ENCODE data around the gene PLCE1.

Gene PLCE1

DNA sequence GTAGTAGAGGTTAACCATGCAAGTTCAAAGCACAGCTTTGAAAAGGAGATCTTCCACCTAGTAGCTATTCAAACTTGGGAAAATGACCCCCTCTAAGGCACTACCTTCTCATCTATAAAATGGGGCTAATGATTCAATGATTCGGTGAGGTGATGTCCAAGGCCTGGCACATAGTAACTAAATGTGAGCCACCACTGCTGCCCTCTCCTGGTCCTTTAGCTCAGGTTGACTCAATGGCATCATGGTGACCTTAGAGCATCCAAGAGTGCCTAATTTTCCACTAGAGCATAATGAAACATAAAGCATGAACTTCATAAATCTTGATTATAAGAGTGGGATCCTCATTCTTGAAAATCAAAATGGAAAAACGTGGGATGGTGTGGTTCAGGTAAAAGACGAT, 16.3 kb upstream of the PLCE1 start:
- no peak for ATAC-seq
- no peak overlapping the region for H3K4me3 Mint-ChIP-seq
- H3K9me3 Mint-ChIP-seq: no peaks in the 10 kb centered on the region
- no peaks in the 10 kb centered on the region for H3K4me1 Mint-ChIP-seq
- no peak for DNase-seq (ENCODE audit: low spot score in 2 of 2)
- no peak overlapping the region for H3K27ac Mint-ChIP-seq
- H3K36me3 Mint-ChIP-seq: no peaks in the 10 kb centered on the region

DNA sequence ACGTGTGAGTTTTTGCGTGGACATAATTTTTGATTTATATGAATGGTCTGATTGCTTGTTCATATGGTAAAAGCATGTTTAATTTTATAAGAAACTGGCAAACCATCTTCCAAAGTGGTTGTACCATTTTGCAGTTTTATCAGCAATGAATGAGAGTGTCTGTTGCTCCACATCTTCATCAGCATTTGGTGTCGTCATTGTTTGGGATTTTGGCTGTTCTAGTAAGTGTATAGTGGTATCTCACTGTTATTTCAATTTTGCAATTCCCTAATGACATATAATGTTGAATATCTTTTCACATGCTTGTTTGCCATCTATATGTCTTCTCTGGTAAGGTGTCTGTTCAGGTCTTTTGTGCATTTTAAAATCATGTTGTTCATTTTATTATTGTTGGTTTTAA, 13.2 kb upstream of the PLCE1 start:
- DNase-seq (ENCODE audit: low spot score in 2 of 2) (no peak), ATAC-seq (no peak)
- no peaks in the 10 kb centered on the region for H3K9me3 Mint-ChIP-seq

DNA sequence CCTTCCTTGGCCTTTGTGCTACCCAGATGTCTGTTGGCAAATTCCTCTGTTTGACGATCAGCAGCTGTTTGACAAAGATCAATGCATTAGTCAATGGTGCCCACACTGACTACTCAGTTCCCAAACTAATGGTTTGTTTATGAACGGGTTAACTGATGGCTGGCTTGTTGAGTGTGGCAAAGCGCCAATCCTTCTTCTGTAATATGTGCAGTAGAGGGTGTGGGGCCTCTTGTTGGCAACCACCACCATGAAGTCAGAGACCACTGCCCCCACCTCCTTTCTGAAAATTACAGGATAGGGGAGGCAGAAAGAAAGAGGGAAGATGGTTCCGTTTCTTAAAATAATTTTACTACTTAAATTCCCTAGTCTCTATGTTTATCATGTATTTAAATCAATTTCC, 2.6 kb upstream of the PLCE1 start:
- H3K27ac Mint-ChIP-seq: no peak overlapping the region
- no peaks in the 10 kb centered on the region for H3K4me1 Mint-ChIP-seq
- H3K36me3 Mint-ChIP-seq: no peaks in the 10 kb centered on the region
- H3K9me3 Mint-ChIP-seq: no peaks in the 10 kb centered on the region
- no peak overlapping the region for H3K4me3 Mint-ChIP-seq
- ATAC-seq (no peak), DNase-seq (ENCODE audit: low spot score in 2 of 2) (no peak)

More for the DNA sequence above, 13.2 kb upstream of the PLCE1 start:
- Mint-ChIP-seq H3K4me3 (no peak overlapping the region), H3K36me3 (no peaks in the 10 kb centered on the region), H3K27ac (no peak overlapping the region), H3K4me1 (no peaks in the 10 kb centered on the region)

DNA sequence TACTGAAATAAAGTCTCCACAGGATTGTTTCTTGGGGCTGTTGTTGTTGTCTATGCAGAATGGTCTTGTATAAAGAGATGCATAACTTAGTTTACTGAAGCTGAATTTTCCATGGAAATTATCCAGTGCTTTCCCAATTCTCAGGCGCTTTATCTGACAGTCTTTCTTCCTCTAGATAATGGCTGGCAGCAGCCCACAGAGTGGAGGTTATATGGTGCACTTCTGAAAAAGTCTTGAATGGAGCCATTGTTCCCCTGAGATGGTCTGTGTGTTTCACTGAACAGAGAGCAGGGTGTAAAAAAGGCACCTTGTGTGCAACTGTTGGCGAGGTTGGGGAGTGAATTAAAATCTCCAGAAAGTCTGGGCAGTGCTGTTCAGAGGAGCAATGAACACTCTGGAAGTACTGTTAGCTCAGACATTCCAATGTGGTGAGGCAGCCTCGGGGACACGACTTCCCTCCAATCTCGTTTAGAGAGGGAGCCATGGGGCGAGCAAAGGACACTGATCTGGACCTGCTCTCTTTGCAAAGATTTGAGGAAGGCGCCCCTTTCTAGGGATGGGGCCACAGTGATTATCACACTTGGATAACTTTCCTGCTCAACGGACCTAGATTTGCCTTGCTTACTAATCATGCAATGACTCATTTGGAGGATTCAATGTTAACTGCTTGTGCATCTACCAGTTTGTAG, 2.0 kb upstream of the PLCE1 start:
- no peak for DNase-seq (ENCODE audit: low spot score in 2 of 2)
- H3K27ac Mint-ChIP-seq: no peak overlapping the region
- no peak overlapping the region for H3K4me3 Mint-ChIP-seq
- no peaks in the 10 kb centered on the region for H3K36me3 Mint-ChIP-seq
- H3K9me3 Mint-ChIP-seq: no peaks in the 10 kb centered on the region
- no peak for ATAC-seq
- no peaks in the 10 kb centered on the region for H3K4me1 Mint-ChIP-seq

DNA sequence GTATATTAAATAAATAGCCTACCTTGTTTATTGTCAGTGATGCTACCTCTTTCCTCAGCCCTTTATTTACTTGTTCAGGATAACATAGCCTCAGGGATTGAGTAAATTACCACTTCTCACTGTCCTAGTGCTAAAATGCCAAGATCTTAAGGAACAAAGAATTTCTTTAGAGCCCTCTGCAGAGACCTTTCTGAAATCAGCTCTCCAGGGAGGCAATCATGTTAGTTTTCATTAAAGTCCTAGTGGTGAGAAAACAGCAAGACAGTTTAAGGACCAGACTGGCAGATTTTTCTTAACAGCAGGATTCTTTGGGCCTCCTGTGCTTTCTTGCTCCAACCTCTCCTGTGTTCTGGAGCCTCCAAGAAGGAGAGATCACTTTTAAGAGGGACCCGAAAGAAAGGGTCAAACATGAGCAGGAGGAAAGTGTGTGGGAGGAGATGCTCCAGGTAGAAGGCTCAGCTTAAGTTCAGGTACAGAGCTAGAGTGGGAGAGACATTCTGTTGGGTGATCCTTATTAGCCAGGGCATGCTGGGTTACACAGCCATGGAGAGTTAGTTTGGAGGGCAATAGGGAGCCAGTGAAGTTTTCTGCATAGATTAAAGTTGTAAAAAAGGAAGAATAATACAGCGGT, 1.2 kb upstream of the PLCE1 start:
- Mint-ChIP-seq H3K36me3 (no peaks in the 10 kb centered on the region), H3K4me3 (no peak overlapping the region), H3K9me3 (no peaks in the 10 kb centered on the region), H3K4me1 (no peaks in the 10 kb centered on the region), H3K27ac (no peak overlapping the region)
- DNase-seq (ENCODE audit: low spot score in 2 of 2): no peak
- no peak for ATAC-seq

DNA sequence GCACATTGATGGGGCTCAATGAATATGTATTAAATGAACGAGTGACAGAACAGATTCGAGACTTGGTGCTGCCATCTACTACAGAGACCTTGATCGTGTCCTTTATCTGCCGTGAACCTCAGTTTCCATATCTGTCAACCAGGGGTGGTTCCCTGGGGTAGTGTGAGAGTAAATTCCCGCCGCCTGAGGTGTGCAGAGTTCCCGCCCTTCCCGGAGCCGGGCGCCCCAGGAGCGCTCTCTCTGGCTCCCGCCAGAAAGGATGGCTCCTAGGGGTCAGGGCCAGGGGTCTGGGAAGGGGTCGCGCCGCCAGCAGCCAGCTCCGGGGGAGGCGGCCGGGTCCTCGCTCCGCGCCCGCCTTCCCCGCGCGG, 333 bp upstream of the PLCE1 start:
- H3K4me3 Mint-ChIP-seq: no peak overlapping the region
- H3K4me1 Mint-ChIP-seq: no peaks in the 10 kb centered on the region
- no peak overlapping the region for H3K27ac Mint-ChIP-seq
- no peak for ATAC-seq
- DNase-seq (ENCODE audit: low spot score in 2 of 2): no peak
- no peaks in the 10 kb centered on the region for H3K36me3 Mint-ChIP-seq
- H3K9me3 Mint-ChIP-seq: no peaks in the 10 kb centered on the region

DNA sequence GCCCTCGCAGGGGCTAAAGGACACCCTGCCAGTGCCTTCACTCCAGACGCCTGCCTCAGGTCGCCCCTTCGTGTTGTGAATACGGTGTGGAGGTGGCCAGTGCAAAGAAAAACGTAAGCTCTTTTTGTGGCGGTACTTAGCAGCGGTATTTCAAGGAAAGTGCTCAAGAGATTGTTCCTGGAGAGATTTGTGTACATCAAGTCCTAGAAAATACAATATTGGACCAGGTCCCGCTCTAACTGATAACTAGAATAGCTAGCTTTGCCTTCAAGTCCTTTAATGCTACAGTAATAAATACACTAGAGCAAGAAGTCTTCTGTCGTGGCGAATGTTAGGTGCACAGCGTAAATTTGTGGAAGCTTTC, 689 bp downstream of the PLCE1 start:
- Mint-ChIP-seq H3K36me3 (no peaks in the 10 kb centered on the region), H3K4me3 (no peak overlapping the region), H3K9me3 (no peaks in the 10 kb centered on the region), H3K27ac (no peak overlapping the region), H3K4me1 (no peaks in the 10 kb centered on the region)
- ATAC-seq (no peak), DNase-seq (ENCODE audit: low spot score in 2 of 2) (no peak)

DNA sequence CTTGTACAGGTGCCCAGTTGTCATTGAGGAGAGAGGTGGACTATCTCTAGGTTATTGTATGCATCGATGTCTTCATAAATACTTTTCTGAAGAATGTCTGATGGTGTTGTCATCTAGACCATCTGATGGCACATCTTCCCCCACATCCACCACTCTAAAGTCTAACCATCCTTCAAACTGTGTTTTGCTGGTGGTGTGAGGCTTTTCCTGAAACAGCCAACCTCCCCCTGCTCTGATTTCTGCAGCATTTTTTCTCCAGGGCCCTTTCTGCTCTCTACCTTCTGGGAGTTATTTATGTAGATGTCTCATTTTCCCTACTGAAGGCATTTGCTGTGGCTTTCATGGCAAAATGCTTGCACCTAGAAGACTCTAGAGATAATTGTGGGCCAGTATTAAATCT, 1.5 kb downstream of the PLCE1 start:
- H3K36me3 Mint-ChIP-seq: no peaks in the 10 kb centered on the region
- ATAC-seq (no peak), DNase-seq (ENCODE audit: low spot score in 2 of 2) (no peak)
- no peak overlapping the region for H3K4me3 Mint-ChIP-seq
- H3K4me1 Mint-ChIP-seq: no peaks in the 10 kb centered on the region
- no peaks in the 10 kb centered on the region for H3K9me3 Mint-ChIP-seq
- no peak overlapping the region for H3K27ac Mint-ChIP-seq

DNA sequence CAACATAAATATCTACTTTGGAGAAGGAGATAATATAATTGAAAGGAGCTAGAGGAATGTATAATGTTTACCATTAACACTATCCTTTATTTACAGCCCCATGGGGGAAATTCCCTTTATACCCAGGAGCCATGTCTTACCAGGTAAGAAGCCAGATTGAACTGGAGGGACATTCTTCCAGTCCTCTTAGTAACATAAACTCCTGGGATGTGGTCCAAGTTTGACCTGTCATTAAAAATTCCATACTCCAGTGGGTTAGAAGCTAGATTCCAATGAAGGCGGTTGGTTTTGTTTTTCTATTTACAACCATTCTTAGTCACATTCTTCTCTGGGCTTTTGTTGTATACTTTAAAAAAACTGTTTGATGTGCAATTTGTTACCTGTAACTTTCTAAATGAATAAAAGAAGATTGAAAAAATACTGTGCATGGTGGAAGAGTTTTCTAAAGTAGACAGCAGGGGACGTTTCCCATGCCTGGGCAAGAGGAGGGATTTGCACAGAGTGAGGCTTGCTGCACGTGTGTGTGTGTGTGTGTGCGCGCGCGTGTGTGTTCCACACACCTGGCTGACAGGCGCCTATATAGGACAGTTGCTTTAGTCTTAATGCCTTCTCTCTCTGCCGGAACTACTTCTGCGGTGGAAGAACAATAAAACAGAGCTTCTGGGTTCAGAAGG, 2.0 kb downstream of the PLCE1 start:
- no peak for ATAC-seq
- Mint-ChIP-seq H3K36me3 (no peaks in the 10 kb centered on the region), H3K27ac (no peak overlapping the region), H3K4me3 (no peak overlapping the region), H3K4me1 (no peaks in the 10 kb centered on the region), H3K9me3 (no peaks in the 10 kb centered on the region)
- no peak for DNase-seq (ENCODE audit: low spot score in 2 of 2)

DNA sequence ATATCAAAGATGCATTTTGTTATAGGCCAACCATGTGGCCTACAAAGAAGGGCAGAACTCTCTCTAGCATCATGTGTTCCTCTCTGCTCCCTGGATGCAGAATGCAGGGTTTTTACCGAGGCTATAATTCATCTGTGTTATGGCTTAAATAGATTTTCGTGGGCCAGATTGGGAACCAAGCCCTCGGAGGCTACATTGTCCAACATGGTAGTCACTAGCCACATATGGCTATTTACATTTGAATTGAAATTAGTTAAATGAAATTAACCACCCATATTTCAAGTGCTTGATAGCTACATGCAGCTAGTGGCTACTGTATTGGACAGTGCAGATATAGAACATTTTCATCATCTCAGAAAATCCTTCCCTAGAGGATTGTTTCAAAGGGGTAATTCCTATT, 2.8 kb downstream of the PLCE1 start:
- H3K36me3 Mint-ChIP-seq: no peaks in the 10 kb centered on the region
- DNase-seq (ENCODE audit: low spot score in 2 of 2): no peak
- H3K4me3 Mint-ChIP-seq: no peak overlapping the region
- no peak for ATAC-seq
- no peaks in the 10 kb centered on the region for H3K9me3 Mint-ChIP-seq
- H3K4me1 Mint-ChIP-seq: no peaks in the 10 kb centered on the region
- no peak overlapping the region for H3K27ac Mint-ChIP-seq

DNA sequence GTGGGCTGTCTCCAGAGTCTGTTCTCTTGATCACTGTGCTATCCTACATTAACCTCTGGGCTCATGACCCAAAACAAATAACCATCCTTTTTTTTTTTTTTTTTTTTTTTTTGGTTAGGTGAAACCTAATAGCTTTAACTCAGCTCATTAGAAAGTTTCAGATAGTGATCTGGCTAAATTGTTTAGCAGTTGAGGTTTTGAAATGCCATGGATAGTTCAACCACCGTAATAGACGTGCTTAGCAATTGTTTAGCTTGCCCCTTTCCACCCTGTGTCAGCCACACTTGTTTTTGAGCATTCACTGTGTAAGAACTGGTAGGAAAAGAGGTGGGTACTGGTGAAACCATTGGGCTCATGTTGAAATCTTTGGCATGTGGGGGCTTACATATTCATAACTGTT, 3.8 kb downstream of the PLCE1 start:
- Mint-ChIP-seq H3K27ac (no peak overlapping the region), H3K36me3 (no peaks in the 10 kb centered on the region), H3K9me3 (no peaks in the 10 kb centered on the region), H3K4me1 (no peaks in the 10 kb centered on the region), H3K4me3 (no peak overlapping the region)
- no peak for ATAC-seq
- DNase-seq (ENCODE audit: low spot score in 2 of 2): no peak

DNA sequence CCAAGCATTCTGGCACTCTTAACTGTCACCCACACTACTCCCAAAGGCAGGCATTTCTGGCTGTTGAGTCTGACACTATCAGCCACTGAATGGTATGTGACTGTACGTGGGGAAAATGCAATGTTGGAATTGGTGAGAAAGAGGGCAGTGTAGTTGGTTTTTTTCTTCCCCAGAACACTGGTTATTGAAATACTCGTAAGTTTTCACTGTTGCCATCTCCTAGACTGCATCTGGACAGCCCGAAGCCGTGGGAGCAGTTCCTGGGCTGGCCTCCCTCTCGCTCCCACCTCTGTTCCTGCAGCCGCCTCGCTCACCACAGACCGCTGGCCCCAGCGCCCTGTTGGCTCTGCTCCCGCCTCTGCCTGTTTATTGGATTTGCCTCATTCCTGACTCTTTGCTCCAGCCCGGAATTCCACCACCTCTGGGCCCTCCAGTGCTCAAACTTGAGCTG, 5.7 kb downstream of the PLCE1 start:
- no peak for ATAC-seq
- no peak overlapping the region for H3K4me3 Mint-ChIP-seq
- no peak for DNase-seq (ENCODE audit: low spot score in 2 of 2)
- no peaks in the 10 kb centered on the region for H3K36me3 Mint-ChIP-seq
- H3K4me1 Mint-ChIP-seq: no peaks in the 10 kb centered on the region
- no peaks in the 10 kb centered on the region for H3K9me3 Mint-ChIP-seq
- no peak overlapping the region for H3K27ac Mint-ChIP-seq

DNA sequence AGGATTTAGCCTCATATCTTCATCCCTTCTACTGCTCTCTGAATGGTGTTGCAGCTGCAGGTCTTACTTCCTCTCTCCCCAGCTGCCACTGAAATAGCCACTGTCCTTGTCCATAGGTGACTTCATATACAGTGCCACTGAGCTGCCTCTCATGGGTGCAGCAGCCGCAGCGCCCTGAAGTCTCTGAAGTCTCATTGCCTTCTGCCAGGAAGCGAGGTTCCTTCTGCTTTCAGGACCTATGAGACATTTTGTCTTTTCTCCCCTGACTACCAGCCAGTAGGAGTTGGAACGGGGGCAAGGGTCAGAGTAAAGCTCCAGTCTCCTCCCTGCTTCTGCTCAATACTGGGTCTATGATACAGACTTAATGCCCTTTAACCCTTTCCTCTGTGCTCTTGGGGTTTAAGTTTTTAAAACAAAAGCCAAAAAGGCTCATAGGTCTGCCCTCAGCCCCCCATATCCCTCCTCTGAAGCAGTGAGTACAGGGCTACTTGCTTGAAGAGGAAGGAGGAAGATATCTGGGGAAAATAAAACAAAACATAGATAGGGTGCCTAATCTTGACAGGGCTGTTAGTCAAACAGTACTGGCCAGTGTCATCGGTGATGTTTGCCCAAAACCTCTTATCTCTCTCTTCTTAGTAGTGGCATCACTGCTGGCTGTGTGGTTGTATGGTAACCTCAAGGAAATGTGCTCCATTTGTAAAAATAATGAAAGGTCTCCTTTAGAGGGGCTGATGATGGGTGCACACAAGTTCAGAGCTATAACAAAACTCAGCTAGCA, 7.1 kb downstream of the PLCE1 start:
- ATAC-seq (no peak), DNase-seq (ENCODE audit: low spot score in 2 of 2) (no peak)
- Mint-ChIP-seq H3K36me3 (no peaks in the 10 kb centered on the region), H3K9me3 (no peaks in the 10 kb centered on the region), H3K4me3 (no peak overlapping the region), H3K27ac (no peak overlapping the region), H3K4me1 (no peaks in the 10 kb centered on the region)

DNA sequence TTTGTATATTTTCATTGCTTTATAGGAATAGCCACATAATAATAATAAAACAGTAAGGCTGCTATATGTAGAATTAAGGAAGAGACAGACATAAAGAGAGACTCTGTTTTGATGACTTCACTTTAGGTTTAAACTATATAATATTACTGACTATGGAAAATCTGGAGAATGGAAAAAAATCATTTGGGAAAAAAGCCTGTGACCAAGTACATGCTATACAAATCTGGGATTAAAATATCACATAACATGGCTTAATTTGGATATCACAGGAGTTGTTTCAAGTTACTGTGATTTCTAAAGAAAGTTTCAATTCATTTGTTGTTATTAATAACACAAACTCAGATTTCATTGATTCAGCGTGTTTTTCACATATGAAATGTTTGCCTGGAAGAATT, 7.7 kb downstream of the PLCE1 start:
- no peak for DNase-seq (ENCODE audit: low spot score in 2 of 2)

DNA sequence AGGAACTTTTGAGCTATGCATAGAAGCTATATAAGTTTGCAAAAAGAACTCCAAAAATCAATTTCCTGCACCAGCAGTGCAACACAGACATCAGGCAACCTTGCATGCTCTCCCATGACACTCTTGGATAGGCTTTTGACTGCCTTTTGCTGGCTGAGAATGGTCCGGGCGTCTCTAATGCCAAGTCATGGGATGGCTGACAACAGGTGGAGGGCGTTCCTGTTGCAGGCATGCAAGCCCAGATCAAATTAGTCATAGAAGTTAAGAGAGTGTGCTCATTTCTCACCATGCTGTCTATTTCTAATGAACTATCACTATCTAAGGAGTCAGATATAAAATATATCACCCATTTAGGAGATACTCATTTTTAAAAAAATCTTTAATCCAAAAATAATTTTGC, 8.4 kb downstream of the PLCE1 start:
- no peaks in the 10 kb centered on the region for H3K36me3 Mint-ChIP-seq
- H3K4me3 Mint-ChIP-seq: no peak overlapping the region

More for the DNA sequence above, 7.7 kb downstream of the PLCE1 start:
- no peak overlapping the region for H3K27ac Mint-ChIP-seq
- H3K9me3 Mint-ChIP-seq: no peaks in the 10 kb centered on the region
- no peaks in the 10 kb centered on the region for H3K4me1 Mint-ChIP-seq
- no peaks in the 10 kb centered on the region for H3K36me3 Mint-ChIP-seq
- H3K4me3 Mint-ChIP-seq: no peak overlapping the region
- no peak for ATAC-seq

DNA sequence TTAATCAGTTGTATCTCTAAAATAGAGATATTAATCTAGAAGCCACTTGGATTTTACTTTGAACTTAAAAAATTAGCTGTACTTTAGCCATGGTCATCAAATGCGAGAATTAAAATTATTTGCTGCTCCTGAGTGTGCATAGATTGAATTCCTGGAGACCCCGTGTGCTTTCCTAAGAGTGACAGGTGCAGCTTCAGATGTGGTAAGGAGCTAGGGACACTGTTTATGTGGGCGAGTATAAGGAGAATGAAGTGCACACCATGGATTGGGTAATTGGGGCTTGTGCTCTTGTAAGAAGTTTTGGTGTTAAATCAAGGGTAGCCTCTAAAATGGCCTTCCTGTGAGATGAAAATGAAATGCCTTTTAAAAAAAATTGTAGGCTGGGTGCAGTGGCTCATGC, 9.8 kb downstream of the PLCE1 start:
- no peak for DNase-seq (ENCODE audit: low spot score in 2 of 2)
- no peaks in the 10 kb centered on the region for H3K9me3 Mint-ChIP-seq
- H3K4me1 Mint-ChIP-seq: no peaks in the 10 kb centered on the region
- H3K4me3 Mint-ChIP-seq: no peak overlapping the region
- H3K36me3 Mint-ChIP-seq: no peaks in the 10 kb centered on the region
- ATAC-seq: no peak
- H3K27ac Mint-ChIP-seq: no peak overlapping the region

More for the DNA sequence above, 8.4 kb downstream of the PLCE1 start:
- Mint-ChIP-seq H3K9me3 (no peaks in the 10 kb centered on the region), H3K4me1 (no peaks in the 10 kb centered on the region), H3K27ac (no peak overlapping the region)
- no peak for DNase-seq (ENCODE audit: low spot score in 2 of 2)
- ATAC-seq: no peak

Data from stimulated activated effector memory CD8-positive, alpha-beta T cell treated with anti-CD3 and anti-CD28 coated beads, Interleukin-12 subunit alpha, Interleukin-12 subunit beta, amount 100 ng/mL, for 72 hours (primary cell).